Ascending aorta (tissue), 2 donors: ENCODE results near the gene STK32A. TPM values are rescaled to one million over a fixed set of nuclear protein-coding genes. Genes with fewer than 3 reads are reported as not detected.
"Not testable (repeated sequence)": the region's sequence is repeated elsewhere in the genome, so short reads cannot be mapped to it uniquely, and the experiment has no call there.

Source experiments
- DNase-seq, 2 donors: peaks; one replicate each; pipeline ENCODE4 v3.0.0-alpha.2; 2019; ENCODE audit warnings: low spot score in 2 of 2
- H3K27ac ChIP-seq, 2 donors: fragments of 200-600 bp; sonication (generic); one replicate each; pipeline ENCODE4 v1.5.1; 2016 to 2017; ENCODE audit warnings: mild to moderate bottlenecking in 1 of 2
- H3K27me3 ChIP-seq: fragments of 200-600 bp; sonication (generic); one replicate; pipeline ENCODE4 v1.5.1; 2017
- H3K36me3 ChIP-seq, 2 donors: fragments of 200-600 bp; sonication (generic); one replicate each; pipeline ENCODE4 v1.5.1; 2016
- H3K4me1 ChIP-seq, 2 donors: fragments of 200-600 bp; sonication (generic); one replicate each; pipeline ENCODE4 v1.5.1; 2016 to 2017; ENCODE audit warnings: mild to moderate bottlenecking in 1 of 2
- H3K4me3 ChIP-seq, 2 donors: fragments of 200-600 bp; sonication (generic); one replicate each; pipeline ENCODE4 v1.5.1; 2016 to 2017; ENCODE audit warnings: mild to moderate bottlenecking in 1 of 2
- H3K9me3 ChIP-seq, 2 donors: fragments of 200-600 bp; sonication (generic); one replicate each; pipeline ENCODE4 v1.5.1; 2016
- CTCF ChIP-seq, 3 experiments: fragments of 200-600 bp in 2 of 3; fragments of 450-650 bp in 1 of 3; sonication (generic) in 2 of 3; IDR thresholded peaks; one replicate each; pipeline ENCODE4 v1.5.1; 2016 to 2019; ENCODE audit warnings: antibody characterized with exemption in 3 of 3, mild to moderate bottlenecking in 1 of 3, moderate library complexity in 1 of 3
- intact Hi-C: fragments of 100-400 bp; cut with DNase I; formaldehyde crosslinking; loops from one replicate; pipeline ENCODE4 v1.15.1; 2023
- total RNA-seq: library from RNA; depleted of rRNA; stranded (reverse); fragments of >200 nt; gene quantifications from one replicate; pipeline ENCODE4 v1.1.0, GENCODE V29; 2016

STK32A gene
- total RNA-seq, 1 donor from 2014 or later: 6.2 TPM

GRCh38 chr5:147240266-147240985 lies 5.6 kb downstream of the STK32A start:
- DNase-seq: no peak
- Histone ChIP-seq H3K36me3 (peaks cover 0 to 4% of the 10 kb centered on the region in 2 donors), H3K4me3 (no peak overlapping the region), H3K9me3 (no peaks in the 10 kb centered on the region), H3K27me3 (no peaks in the 10 kb centered on the region), H3K27ac (no peak overlapping the region), H3K4me1 (peaks cover 0 to 7% of the 10 kb centered on the region in 2 donors)
- no peak for TF ChIP-seq CTCF (IDR thresholded peaks at IDR 0.05)
- intact Hi-C loops: no loop called here

GRCh38 chr5:147243238-147243637 lies 8.4 kb downstream of the STK32A start:
- H3K9me3 ChIP-seq, intact Hi-C loops, H3K36me3 ChIP-seq, DNase-seq, H3K4me3 ChIP-seq, H3K4me1 ChIP-seq, H3K27ac ChIP-seq, H3K27me3 ChIP-seq: not testable (repeated sequence)

GRCh38 chr5:147245381-147246165 lies 10.7 kb downstream of the STK32A start:
- Histone ChIP-seq H3K36me3 (peaks cover 0 to 2% of the 10 kb centered on the region in 2 donors), H3K4me1 (no peaks in the 10 kb centered on the region), H3K27me3 (no peaks in the 10 kb centered on the region), H3K4me3 (no peak overlapping the region), H3K27ac (no peak overlapping the region), H3K9me3 (no peaks in the 10 kb centered on the region)
- intact Hi-C loops: no loop called here
- no peak for DNase-seq
- no peak for TF ChIP-seq CTCF (IDR thresholded peaks at IDR 0.05)

- Histone ChIP-seq H3K4me1 (no peaks in the 10 kb centered on the region), H3K27me3 (no peaks in the 10 kb centered on the region), H3K9me3 (no peaks in the 10 kb centered on the region), H3K4me3 (no peak overlapping the region), H3K36me3 (no peaks in the 10 kb centered on the region), H3K27ac (no peak overlapping the region)
- intact Hi-C loops: no loop called here
- no peak for DNase-seq
- no peak for TF ChIP-seq CTCF (IDR thresholded peaks at IDR 0.05)
Observed at GRCh38 chr5:147248561-147248960, 13.7 kb downstream of the STK32A start.

- Histone ChIP-seq H3K27ac (no peak overlapping the region), H3K36me3 (no peaks in the 10 kb centered on the region), H3K4me3 (no peak overlapping the region), H3K9me3 (no peaks in the 10 kb centered on the region), H3K27me3 (no peaks in the 10 kb centered on the region), H3K4me1 (no peaks in the 10 kb centered on the region)
- no peak for TF ChIP-seq CTCF (IDR thresholded peaks at IDR 0.05)
- no peak for DNase-seq
- intact Hi-C loops: no loop called here
Observed at GRCh38 chr5:147259837-147260236, 25.0 kb downstream of the STK32A start.

GRCh38 chr5:147267082-147267832 lies 32.4 kb downstream of the STK32A start:
- DNase-seq: no peak
- intact Hi-C loops: no loop called here

More at GRCh38 chr5:147267082-147267832, 32.4 kb downstream of the STK32A start:
- no peaks in the 10 kb centered on the region for H3K4me1 ChIP-seq
- H3K36me3 ChIP-seq: no peaks in the 10 kb centered on the region
- no peak for TF ChIP-seq CTCF (IDR thresholded peaks at IDR 0.05)
- H3K4me3 ChIP-seq: no peak overlapping the region
- H3K27ac ChIP-seq: no peak overlapping the region
- no peaks in the 10 kb centered on the region for H3K27me3 ChIP-seq
- no peaks in the 10 kb centered on the region for H3K9me3 ChIP-seq
